HEK293 (cell line): Measurements from ENCODE around the gene PDRG1.

ENCODE experiments used
- CTCF ChIP-seq: fragments of 450-650 bp; formaldehyde crosslinking; IDR thresholded peaks from 2 replicates; pipeline ENCODE4 v1.5.1; 2016; ENCODE audit warnings: missing biosample characterization, missing genetic modification characterization
- KLF1 ChIP-seq: fragments of 450-650 bp; formaldehyde crosslinking; IDR thresholded peaks from 2 replicates; pipeline ENCODE4 v1.5.1; 2016; ENCODE audit warnings: missing biosample characterization, missing genetic modification characterization
- MYNN ChIP-seq: fragments of 450-650 bp; formaldehyde crosslinking; IDR thresholded peaks from 2 replicates; pipeline ENCODE4 v1.5.1; 2016; ENCODE audit warnings: missing biosample characterization, missing genetic modification characterization, borderline replicate concordance
- MZF1 ChIP-seq: fragments of 450-650 bp; formaldehyde crosslinking; IDR thresholded peaks from 2 replicates; pipeline ENCODE4 v1.5.1; 2017; ENCODE audit warnings: missing biosample characterization, missing genetic modification characterization, borderline replicate concordance
- REST ChIP-seq: fragments of 450-650 bp; formaldehyde crosslinking; IDR thresholded peaks from 2 replicates; pipeline ENCODE4 v1.5.1; 2016; ENCODE audit warnings: missing biosample characterization, missing genetic modification characterization
- TSHZ1 ChIP-seq: fragments of 450-650 bp; formaldehyde crosslinking; IDR thresholded peaks from 2 replicates; pipeline ENCODE4 v1.5.1; 2016; ENCODE audit warnings: missing biosample characterization, missing genetic modification characterization, borderline replicate concordance
- ZBTB49 ChIP-seq: fragments of 450-650 bp; formaldehyde crosslinking; IDR thresholded peaks from 2 replicates; pipeline ENCODE4 v1.5.1; 2016; ENCODE audit warnings: missing biosample characterization, missing genetic modification characterization, low read depth
- ZNF274 ChIP-seq, 2 experiments: fragments of 200-500 bp in 1 of 2; fragments of 450-650 bp in 1 of 2; sonication (Bioruptor generic) in 1 of 2; formaldehyde crosslinking in 1 of 2; IDR thresholded peaks; 2 replicates each; pipeline versions ENCODE4 v1.5.1 to v1.6.1; 2014 to 2016; ENCODE audit warnings: borderline replicate concordance in 1 of 2, inconsistent platforms in 1 of 2, low read length in 1 of 2, missing biosample characterization in 1 of 2, missing genetic modification characterization in 1 of 2
- ZNF311 ChIP-seq: fragments of 450-650 bp; formaldehyde crosslinking; IDR thresholded peaks from 2 replicates; pipeline ENCODE4 v1.5.1; 2017; ENCODE audit warnings: missing biosample characterization, missing genetic modification characterization, borderline replicate concordance
- ZNF624 ChIP-seq: fragments of 450-650 bp; formaldehyde crosslinking; IDR thresholded peaks from 2 replicates; pipeline ENCODE4 v1.5.1; 2017; ENCODE audit warnings: missing biosample characterization, missing genetic modification characterization
- ZNF629 ChIP-seq: fragments of 450-650 bp; formaldehyde crosslinking; IDR thresholded peaks from 2 replicates; pipeline ENCODE4 v1.5.1; 2017; ENCODE audit warnings: missing biosample characterization, missing genetic modification characterization
- ZNF664 ChIP-seq: fragments of 450-650 bp; formaldehyde crosslinking; IDR thresholded peaks from 2 replicates; pipeline ENCODE4 v1.5.1; 2016; ENCODE audit warnings: missing biosample characterization, missing genetic modification characterization

- TF ChIP-seq CTCF (tag by site-specific recombination) (no peak), ZNF629 (no peak), TSHZ1 (tag by site-specific recombination) (no peak), MYNN (tag by site-specific recombination) (no peak), ZNF274 (IDR thresholded peaks at IDR 0.05; ENCODE audit: low read length) (no peak), ZNF274 (tag by site-specific recombination; IDR thresholded peaks at IDR 0.05; ENCODE audit: borderline replicate concordance) (no peak), MZF1 (tag by site-specific recombination) (no peak), ZBTB49 (tag by site-specific recombination) (no peak), KLF1 (no peak), REST (no peak), ZNF624 (no peak), ZNF664 (tag by site-specific recombination) (no peak), ZNF311 (no peak)
Measured at GRCh38 chr20:31903627-31904386, 48.0 kb downstream of the PDRG1 start.
